ENCODE measurements around the gene PHKB.
A peak's percentile ranks its signal among the peaks of the same experiment; 100 is the strongest.
"Not testable (repeated sequence)": the region's sequence is repeated elsewhere in the genome, so short reads cannot be mapped to it uniquely, and the experiment has no call there.

Gene PHKB

DNA sequence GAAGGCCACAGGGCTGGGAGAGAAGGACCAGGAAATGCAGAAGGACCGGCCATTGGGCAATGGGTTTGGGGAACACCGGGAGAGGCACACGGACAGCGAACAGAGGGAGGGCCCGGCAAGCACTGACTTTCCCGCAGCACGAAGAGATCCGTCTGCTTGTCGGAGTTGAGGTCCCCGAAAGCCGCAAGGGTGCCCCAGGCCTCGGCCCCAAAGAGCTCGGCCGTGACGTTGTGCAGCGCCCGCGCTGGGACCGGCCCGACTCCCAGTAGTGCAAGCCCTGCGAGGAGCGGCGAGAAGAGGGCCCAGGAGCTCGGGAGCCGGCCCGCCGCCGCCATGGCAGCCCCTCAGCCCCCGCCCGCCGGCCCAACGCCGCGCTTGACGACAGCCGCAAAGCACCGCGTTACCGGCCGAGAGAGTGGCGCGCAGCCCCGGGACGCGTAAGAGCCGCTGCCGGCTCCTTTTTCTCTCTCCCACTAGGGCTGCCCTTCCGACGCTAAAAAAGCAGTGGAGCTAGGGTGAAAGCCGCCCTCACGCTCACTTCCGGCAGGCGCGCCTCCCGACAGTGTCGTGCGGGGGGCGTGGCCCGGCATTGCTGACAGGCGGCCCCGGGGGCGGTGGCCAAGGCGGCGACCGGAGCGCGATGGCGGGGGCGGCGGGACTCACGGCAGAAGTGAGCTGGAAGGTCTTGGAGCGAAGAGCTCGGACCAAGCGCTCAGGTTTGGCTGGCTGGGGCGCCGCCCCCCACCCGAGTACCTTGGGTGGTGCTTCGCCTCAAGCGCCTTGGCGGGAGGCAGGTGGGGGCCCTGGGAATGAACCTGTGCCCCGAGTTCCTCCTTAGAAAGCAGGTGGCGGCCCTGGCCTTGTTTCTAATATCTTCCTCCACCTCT, at the start of gene PHKB, which contains the start of gene ITFG1:
Gene PHKB, plus strand, starts transcription at position 621 of the 887 bp plus-strand sequence. Its CDS starts 20 bp downstream, at position 641.
Gene ITFG1, minus strand, starts transcription at position 353 of the 887 bp plus-strand sequence. Its CDS starts 18 bp downstream, at position 335.
- TF ChIP-seq, protein P1, sequence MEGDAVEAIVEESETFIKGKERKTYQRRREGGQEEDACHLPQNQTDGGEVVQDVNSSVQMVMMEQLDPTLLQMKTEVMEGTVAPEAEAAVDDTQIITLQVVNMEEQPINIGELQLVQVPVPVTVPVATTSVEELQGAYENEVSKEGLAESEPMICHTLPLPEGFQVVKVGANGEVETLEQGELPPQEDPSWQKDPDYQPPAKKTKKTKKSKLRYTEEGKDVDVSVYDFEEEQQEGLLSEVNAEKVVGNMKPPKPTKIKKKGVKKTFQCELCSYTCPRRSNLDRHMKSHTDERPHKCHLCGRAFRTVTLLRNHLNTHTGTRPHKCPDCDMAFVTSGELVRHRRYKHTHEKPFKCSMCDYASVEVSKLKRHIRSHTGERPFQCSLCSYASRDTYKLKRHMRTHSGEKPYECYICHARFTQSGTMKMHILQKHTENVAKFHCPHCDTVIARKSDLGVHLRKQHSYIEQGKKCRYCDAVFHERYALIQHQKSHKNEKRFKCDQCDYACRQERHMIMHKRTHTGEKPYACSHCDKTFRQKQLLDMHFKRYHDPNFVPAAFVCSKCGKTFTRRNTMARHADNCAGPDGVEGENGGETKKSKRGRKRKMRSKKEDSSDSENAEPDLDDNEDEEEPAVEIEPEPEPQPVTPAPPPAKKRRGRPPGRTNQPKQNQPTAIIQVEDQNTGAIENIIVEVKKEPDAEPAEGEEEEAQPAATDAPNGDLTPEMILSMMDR (IDR thresholded peaks at IDR 0.05; ENCODE audit: borderline replicate concordance, insufficient read depth, low read depth, low read length), result peak; percentile 30; the same call in 1 of the 2 replicates
- peak within 1 kb of the TSS; percentile 68 for H3K4me3 ChIP-seq (ENCODE audit: low read depth, low read length)

DNA sequence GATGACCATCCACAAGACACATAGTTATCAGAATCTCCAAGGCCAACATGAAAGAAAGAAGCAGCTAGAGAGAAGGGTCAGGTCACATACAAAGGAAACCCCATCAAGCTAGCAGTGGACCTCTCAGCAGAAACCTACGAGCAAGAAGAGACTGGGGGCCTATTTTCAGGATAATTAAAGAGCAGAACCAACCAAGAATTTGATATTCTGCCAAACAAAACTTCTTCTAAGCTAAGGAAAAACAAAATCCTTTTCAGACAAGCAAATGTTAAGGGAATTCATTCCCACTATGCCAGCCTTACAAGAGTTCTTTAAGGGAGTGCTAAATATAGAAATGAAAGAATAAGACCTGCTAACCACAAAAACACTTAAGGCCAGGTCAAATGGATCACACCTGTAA, 48.1 kb upstream of the PHKB start:
- TF ChIP-seq, protein P1 (IDR thresholded peaks at IDR 0.05; ENCODE audit: borderline replicate concordance, insufficient read depth, low read depth, low read length), result no peak
- H3K4me3 ChIP-seq (ENCODE audit: low read depth, low read length), result no peak overlapping the region

DNA sequence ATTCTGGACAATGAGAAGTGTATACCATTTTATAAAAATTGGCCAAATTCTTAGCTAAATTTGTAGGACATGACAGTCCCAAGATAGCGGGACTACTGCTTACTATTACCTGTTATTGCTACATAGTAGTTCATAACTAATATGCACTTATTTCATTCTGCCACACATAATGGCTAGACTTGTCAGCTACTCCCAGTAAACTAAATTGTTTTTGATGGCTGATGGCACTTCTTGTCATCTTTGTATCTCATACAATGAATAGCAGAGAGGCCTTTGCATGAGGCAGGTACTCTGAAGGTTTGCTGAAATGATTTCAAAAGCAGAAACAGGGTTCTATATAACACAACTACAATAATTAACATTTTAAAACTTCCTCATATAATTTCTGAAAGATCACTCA, 44.3 kb upstream of the PHKB start:
- H3K4me3 ChIP-seq (ENCODE audit: low read depth, low read length), result no peak overlapping the region

DNA sequence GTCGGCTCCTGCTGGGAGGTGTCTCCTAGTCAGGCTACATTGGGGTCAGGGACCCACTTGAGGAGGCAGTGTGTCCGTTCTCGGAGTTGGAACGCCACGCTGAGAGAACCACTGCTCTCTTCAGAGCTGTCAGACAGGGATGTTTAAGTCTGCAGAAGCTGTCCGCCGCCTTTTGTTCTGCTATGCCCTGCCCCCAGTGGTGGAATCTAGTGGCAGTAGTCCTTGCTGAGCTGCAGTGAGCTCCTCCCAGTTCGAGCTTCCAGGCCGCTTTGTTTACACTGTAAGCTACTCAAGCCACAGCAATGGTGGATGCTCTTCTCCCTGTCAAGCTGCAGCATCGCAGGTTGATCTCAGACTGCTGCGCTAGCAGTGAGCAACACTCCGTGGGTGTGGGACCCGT, 36.3 kb upstream of the PHKB start:
- TF ChIP-seq, protein P1 (IDR thresholded peaks at IDR 0.05; ENCODE audit: borderline replicate concordance, insufficient read depth, low read depth, low read length), result no peak
- no peak overlapping the region for H3K4me3 ChIP-seq (ENCODE audit: low read depth, low read length)

More for the DNA sequence above, 44.3 kb upstream of the PHKB start:
- TF ChIP-seq, protein P1 (IDR thresholded peaks at IDR 0.05; ENCODE audit: borderline replicate concordance, insufficient read depth, low read depth, low read length), result no peak

DNA sequence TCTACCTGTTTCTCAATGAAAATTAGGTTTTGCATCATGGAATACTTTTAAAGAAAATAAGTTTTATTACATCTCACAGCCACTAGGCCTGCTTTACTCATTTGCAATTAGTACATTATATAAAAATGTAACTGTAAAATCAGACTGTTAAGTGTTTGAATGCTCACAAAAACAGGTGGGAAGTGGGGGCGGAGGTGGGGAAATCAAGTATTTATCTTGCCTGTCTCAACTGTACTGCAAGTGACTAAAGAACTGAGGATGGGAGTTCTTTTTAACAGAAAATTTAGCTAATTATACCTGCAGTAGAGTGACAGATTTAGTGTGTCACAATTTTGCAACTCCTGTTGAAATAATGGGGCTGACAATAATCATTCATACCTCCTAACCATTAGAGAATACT, 34.3 kb upstream of the PHKB start:
- TF ChIP-seq, protein P1 (IDR thresholded peaks at IDR 0.05; ENCODE audit: borderline replicate concordance, insufficient read depth, low read depth, low read length), result no peak
- no peak overlapping the region for H3K4me3 ChIP-seq (ENCODE audit: low read depth, low read length)

DNA sequence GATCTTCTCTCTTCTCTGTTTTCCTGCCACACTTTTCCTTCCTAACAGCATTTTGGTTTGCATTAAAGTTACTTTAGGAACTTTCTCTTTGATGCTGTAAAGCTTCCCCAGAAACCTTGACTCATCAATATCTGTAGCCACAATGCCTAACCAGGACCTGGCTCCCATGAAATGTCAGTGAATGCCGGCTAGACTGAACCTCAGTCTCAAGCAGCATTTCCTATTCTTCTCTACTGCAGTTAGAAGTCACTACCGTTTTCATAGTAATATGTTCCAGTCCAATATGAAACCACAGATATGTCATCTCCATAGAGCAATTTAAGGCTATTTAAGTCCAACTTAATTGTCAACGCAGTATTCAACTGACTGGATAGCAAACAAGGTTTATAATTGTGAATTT, 29.2 kb upstream of the PHKB start:
- TF ChIP-seq, protein P1 (IDR thresholded peaks at IDR 0.05; ENCODE audit: borderline replicate concordance, insufficient read depth, low read depth, low read length), result no peak
- H3K4me3 ChIP-seq (ENCODE audit: low read depth, low read length), result no peak overlapping the region

DNA sequence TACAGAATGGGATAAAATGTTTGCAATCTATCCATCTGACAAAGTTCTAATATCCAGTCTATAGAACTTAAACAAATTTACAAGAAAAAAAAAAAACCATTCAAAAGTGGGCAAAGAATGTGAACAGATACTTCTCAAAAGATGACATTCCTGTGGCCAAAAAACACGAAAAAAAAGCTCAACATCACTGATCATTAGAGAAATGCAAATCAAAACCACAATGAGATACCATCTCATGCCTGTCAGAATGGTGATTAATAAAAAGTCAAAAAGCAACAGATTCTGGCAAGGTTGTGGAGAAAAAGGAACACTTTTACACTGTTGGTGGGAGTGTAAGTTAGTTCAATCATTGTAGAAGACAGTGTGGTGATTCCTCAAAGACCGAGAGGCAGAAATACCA, 26.9 kb upstream of the PHKB start:
- not testable (repeated sequence) for H3K4me3 ChIP-seq (ENCODE audit: low read depth, low read length)

DNA sequence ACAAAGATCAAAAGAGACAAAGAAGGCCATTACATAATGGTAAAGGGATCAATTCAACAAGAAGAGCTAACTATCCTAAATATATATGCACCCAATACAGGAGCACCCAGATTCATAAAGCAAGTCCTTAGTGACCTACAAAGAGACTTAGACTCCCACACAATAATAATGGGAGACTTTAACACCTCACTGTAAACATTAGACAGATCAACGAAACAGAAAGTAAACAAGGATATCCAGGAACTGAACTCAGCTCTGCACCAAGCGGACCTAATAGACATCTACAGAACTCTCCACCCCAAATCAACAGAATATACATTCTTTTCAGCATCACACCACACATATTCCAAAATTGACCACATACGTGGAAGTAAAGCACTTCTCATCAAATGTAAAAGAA, 21.1 kb upstream of the PHKB start:
- H3K4me3 ChIP-seq (ENCODE audit: low read depth, low read length), result not testable (repeated sequence)

DNA sequence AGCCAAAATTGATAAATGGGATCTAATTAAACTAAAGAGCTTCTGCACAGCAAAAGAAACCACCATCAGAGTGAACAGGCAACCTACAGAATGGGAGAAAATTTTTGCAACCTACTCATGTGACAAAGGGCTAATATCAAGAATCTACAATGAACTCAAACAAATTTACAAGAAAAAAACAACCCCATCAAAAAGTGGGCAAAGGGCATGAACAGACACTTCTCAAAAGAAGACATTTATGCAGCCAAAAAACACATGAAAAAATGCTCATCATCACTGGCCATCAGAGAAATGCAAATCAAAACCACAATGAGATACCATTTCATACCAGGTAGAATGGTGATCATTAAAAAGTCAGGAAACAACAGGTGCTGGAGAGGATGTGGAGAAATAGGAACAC, 18.2 kb upstream of the PHKB start:
- not testable (repeated sequence) for H3K4me3 ChIP-seq (ENCODE audit: low read depth, low read length)

Measured in GM12875 (cell line).